GM19372 (cell line): ENCODE data around the gene PIK3CB.
"Not testable (repeated sequence)": the region's sequence is repeated elsewhere in the genome, so short reads cannot be mapped to it uniquely, and the experiment has no call there.

Experiments used
- ATAC-seq: cut with Tn5 transposase; IDR thresholded peaks from one replicate; pipeline ENCODE4 v1.9.1; 2021; ENCODE audit warnings: mild to moderate bottlenecking, low read depth, moderate library complexity; ENCODE audit not compliant: unreplicated experiment

PIK3CB gene

GRCh38 chr3:138848696-138849095 is 14.0 kb upstream of the PIK3CB start:
- no peak for ATAC-seq

DNA sequence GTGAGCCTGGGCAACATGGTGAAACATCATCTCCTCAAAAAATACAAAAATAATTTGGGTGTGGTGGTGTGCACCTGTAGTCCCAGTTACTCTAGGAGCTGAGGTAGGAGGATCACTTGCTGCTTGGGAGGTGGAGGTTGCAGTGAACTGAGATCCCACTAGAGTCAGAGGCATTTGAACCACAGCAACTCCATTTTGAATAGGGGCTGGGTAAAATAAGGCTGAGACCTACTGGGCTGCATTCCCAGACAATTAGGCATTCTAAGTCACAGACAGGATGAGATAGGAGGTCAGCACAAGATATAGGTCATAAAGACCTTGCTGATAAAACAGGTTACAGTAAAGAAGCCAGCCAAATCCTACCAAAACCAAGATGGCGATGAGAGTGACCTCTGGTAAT is 12.1 kb upstream of the PIK3CB start:
- not testable (repeated sequence) for ATAC-seq

GRCh38 chr3:138846262-138846791 is 11.6 kb upstream of the PIK3CB start:
- ATAC-seq, result no peak

DNA sequence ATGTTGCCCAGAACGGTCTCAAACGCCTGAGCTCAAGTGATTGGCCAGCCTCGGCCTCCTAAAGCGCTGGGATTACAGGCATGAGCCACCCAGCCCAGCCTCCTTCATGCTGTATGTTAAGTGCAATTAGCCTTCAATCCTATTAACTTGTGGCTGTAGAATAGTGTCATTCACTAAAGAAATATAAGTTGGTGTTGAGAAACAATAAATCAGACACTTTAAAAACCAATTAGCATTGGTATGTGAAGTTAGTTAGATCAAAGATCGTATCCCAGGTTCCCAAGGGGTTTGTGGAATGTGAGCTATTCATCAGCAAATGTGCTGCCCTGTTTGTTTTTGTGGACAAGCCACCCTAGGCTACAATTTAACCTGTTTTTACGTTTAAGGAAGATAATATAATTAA is 11.0 kb upstream of the PIK3CB start:
- ATAC-seq, result no peak

- no peak for ATAC-seq
Observed at GRCh38 chr3:138845181-138845601, 10.5 kb upstream of the PIK3CB start.

DNA sequence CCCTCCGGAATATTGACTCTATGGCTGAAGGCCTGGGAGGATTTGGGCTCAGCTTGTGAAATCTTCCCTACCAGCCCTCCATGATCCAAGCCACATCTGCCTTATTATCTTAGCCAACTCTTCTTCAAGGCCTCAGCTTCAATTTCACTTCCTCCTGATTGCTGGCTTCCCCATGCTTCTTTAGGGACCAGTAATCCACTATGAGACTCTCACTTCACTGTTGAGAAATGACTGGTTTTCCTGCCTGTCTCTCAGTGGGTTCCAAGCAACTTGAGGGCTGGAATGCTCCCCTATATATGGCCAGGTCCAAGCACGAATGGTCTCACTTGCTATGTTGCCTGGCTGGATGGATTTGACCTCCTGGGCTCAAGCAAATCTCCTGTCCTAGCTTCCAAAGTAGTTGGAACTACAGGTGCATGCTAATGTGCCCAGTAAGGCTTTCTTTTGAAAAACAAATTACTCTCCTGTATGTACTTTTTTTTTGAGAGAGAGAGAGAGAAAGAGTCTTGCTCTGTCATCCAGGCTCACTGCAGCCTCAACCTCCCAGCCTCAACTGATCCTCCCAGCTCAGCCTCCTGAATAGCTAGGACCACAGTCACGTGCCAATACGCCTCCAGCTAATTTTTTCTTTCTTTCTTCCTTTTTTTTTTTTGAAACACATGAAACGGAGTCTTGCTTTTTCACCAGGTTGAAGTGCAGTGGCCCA is 7.9 kb upstream of the PIK3CB start:
- ATAC-seq, result no peak

DNA sequence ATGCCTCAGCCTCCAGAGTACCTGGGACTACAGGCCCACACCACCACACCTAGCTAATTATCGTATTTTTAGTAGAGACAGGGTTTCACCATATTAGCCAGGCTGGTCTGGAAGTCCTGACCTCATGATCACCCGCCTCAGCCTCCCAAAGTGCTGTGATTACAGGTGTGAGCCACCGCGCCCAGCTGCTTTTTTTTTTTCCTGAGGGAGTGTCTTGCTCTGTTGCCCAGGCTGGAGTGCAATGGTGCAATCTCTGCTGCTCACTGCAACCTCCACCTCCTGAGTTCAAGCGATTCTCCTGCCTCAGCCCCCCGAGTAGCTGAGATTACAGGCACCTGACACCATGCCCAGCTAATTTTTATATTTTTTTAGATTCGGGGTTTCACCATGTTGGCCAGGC is 3.7 kb upstream of the PIK3CB start:
- not testable (repeated sequence) for ATAC-seq

DNA sequence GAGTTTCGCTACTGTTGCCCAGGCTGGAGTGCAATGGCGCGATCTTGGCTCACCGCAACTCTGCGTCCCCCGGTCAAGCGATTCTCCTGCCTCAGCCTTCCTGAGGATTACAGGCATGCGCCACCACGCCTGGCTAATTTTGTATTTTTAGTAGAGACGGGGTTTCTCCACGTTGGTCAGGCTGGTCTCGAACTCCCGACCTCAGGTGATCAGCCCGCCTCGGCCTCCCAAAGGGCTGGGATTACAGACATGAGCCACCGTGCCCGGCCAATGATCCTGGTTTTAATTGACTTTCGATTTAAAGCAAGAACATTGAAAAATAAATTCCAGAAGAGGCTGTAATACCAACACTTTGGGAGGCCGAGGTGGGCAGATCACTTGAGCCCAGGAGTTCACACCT is 1.1 kb upstream of the PIK3CB start:
- not testable (repeated sequence) for ATAC-seq

GRCh38 chr3:138835397-138835757 is 649 bp upstream of the PIK3CB start:
- no peak for ATAC-seq

- ATAC-seq, result no peak
Observed at GRCh38 chr3:138833899-138834595, 681 bp downstream of the PIK3CB start.

GRCh38 chr3:138832473-138833057 is 2.2 kb downstream of the PIK3CB start:
- not testable (repeated sequence) for ATAC-seq

GRCh38 chr3:138829886-138830510 is 4.7 kb downstream of the PIK3CB start:
- no peak for ATAC-seq

GRCh38 chr3:138829097-138829496 is 5.6 kb downstream of the PIK3CB start:
- no peak for ATAC-seq

- no peak for ATAC-seq
Observed at GRCh38 chr3:138827222-138827621, 7.5 kb downstream of the PIK3CB start.

- ATAC-seq, result no peak
Observed at GRCh38 chr3:138825336-138825735, 9.4 kb downstream of the PIK3CB start.

GRCh38 chr3:138824114-138824506 is 10.6 kb downstream of the PIK3CB start:
- ATAC-seq, result no peak

DNA sequence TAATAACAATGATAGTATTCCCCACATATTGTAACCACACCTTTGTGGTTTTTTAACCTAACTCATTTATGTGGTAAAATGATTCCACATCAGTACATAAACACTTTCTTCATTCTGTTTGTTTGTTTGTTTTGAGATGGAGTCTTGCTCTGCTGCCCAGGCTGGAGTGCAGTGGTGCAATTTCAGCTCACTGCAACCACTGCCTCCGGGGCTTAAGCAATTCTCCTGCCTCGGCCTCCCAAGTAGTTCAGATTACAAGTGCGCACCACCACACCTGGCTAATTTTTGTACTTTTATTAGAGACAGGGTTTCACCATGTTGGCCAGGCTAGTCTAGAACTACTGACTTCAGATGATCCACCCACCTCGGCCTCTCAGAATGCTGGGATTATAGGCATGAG is 14.3 kb downstream of the PIK3CB start:
- not testable (repeated sequence) for ATAC-seq

DNA sequence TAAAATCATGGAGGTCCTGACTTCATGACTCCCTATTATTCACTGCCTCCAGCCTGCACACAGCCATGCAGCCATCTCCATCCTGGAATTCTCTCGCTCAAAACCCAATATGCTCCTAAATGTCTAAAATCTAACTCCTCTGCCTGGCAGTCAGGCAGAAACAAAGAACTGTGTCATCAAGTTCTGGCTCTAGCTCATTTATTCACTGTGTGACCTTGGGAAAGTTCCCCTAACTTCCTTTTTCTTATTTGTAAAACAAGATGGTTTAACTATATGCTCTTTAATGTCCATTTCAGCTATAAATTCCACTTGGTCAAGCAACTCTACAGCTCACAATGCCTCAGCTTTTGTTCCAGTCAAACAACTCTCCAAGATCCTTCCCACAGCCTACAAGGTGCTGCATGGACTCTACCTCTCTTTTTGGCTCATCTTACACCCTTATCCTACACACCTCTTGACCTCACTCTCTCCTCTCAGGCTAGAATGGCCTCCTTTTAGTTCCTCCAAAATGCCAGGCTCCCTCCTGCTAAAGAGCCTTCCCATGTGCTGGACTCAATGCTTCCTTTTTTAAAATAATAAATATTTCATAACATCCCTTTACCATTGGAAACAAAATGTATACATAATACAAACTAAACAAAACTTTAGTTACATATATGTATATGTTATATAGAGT is 16.4 kb downstream of the PIK3CB start:
- ATAC-seq, result no peak

- no peak for ATAC-seq
Observed at GRCh38 chr3:138817695-138818094, 17.0 kb downstream of the PIK3CB start.

GRCh38 chr3:138812806-138813205 is 21.9 kb downstream of the PIK3CB start:
- no peak for ATAC-seq
